CD14-positive monocyte (primary cell): ENCODE measurements around the gene ALKAL2. TPM values are rescaled to one million over a fixed set of nuclear protein-coding genes. Genes with fewer than 3 reads are reported as not detected.

Source experiments
- DNase-seq, 3 donors: peaks; one replicate each; pipeline ENCODE4 v3.0.0-alpha.2; 2011 to 2022
- H2AFZ ChIP-seq: 2 replicates; pipeline ENCODE4 v1.6.0; 2012; ENCODE audit warnings: mild to moderate bottlenecking, low read depth, low read length, inconsistent platforms; ENCODE audit not compliant: insufficient read depth, poor library complexity, severe bottlenecking
- H3K27ac ChIP-seq, 2 donors: 1 replicate in 1 of 2; 2 replicates in 1 of 2; pipeline ENCODE4 v1.5.1; 2012 to 2013; ENCODE audit warnings: low read length in 2 of 2, control low read depth in 1 of 2, inconsistent platforms in 1 of 2, low read depth in 1 of 2, mild to moderate bottlenecking in 1 of 2
- H3K27me3 ChIP-seq, 2 donors: one replicate each; pipeline versions ENCODE4 v1.6.0 to v1.6.1; 2011 to 2013; ENCODE audit warnings: low read length in 2 of 2; ENCODE audit not compliant: control insufficient read depth in 2 of 2, insufficient read depth in 2 of 2
- H3K36me3 ChIP-seq, 2 donors: replicated peaks in 1 of 2; 1 replicate in 1 of 2; 2 replicates in 1 of 2; pipeline versions ENCODE4 v1.5.1 to v1.6.1; 2012 to 2013; ENCODE audit warnings: low read length in 2 of 2, control low read depth in 1 of 2, inconsistent platforms in 1 of 2, mild to moderate bottlenecking in 1 of 2; ENCODE audit not compliant: insufficient read depth in 2 of 2, control insufficient read depth in 1 of 2
- H3K4me1 ChIP-seq, 2 donors: 1 replicate in 1 of 2; 2 replicates in 1 of 2; pipeline versions ENCODE4 v1.5.1 to v1.6.1; 2012 to 2013; ENCODE audit warnings: low read length in 2 of 2, control low read depth in 1 of 2, inconsistent platforms in 1 of 2, mild to moderate bottlenecking in 1 of 2, moderate library complexity in 1 of 2; ENCODE audit not compliant: insufficient read depth in 2 of 2, control insufficient read depth in 1 of 2
- H3K4me2 ChIP-seq: replicated peaks from 2 replicates; pipeline ENCODE3; 2012; ENCODE audit warnings: low read length, moderate library complexity, mild to moderate bottlenecking; ENCODE audit not compliant: poor library complexity, severe bottlenecking; ENCODE audit errors: extremely low read depth
- H3K4me3 ChIP-seq, 3 experiments: fragments of 200-600 bp in 1 of 3; sonication (generic) in 1 of 3; replicated peaks in 1 of 3; 1 replicate in 2 of 3; 2 replicates in 1 of 3; pipeline ENCODE4 v1.5.1; 2011 to 2013; ENCODE audit warnings: low read length in 3 of 3, mild to moderate bottlenecking in 3 of 3, control low read depth in 2 of 3, low read depth in 2 of 3, inconsistent platforms in 1 of 3, moderate library complexity in 1 of 3
- H3K79me2 ChIP-seq: 2 replicates; pipeline ENCODE4 v1.6.0; 2012; ENCODE audit warnings: mild to moderate bottlenecking, control low read depth, inconsistent platforms, low read length, moderate library complexity; ENCODE audit not compliant: insufficient read depth
- H3K9ac ChIP-seq: 2 replicates; pipeline ENCODE4 v1.6.0; 2017; ENCODE audit warnings: low read length, mild to moderate bottlenecking; ENCODE audit not compliant: insufficient read depth, poor library complexity, severe bottlenecking
- H3K9me3 ChIP-seq, 2 donors: replicated peaks in 1 of 2; 1 replicate in 1 of 2; 2 replicates in 1 of 2; pipeline versions ENCODE4 v1.5.1 to v1.6.1; 2012 to 2013; ENCODE audit warnings: low read length in 2 of 2, control low read depth in 1 of 2; ENCODE audit not compliant: control insufficient read depth in 1 of 2, insufficient read depth in 1 of 2
- H4K20me1 ChIP-seq: 2 replicates; pipeline ENCODE4 v1.6.0; 2012; ENCODE audit warnings: mild to moderate bottlenecking, low read length, control low read depth, moderate library complexity; ENCODE audit not compliant: insufficient read depth
- H3K27ac Mint-ChIP-seq, 7 donors: one replicate each; pipeline ENCODE4 v1.8.0; 2020; ENCODE audit warnings: mild to moderate bottlenecking in 7 of 7, mixed read lengths in 7 of 7, moderate library complexity in 6 of 7, inconsistent platforms in 2 of 7
- H3K27me3 Mint-ChIP-seq, 3 donors: one replicate each; pipeline ENCODE4 v1.8.0; 2021 to 2022; ENCODE audit warnings: low read depth in 3 of 3, mild to moderate bottlenecking in 3 of 3, mixed read lengths in 3 of 3, moderate library complexity in 3 of 3, inconsistent platforms in 1 of 3
- H3K36me3 Mint-ChIP-seq, 2 donors: one replicate each; pipeline ENCODE4 v1.8.0; 2020; ENCODE audit warnings: mixed read lengths in 2 of 2, inconsistent platforms in 1 of 2, mild to moderate bottlenecking in 1 of 2
- H3K4me1 Mint-ChIP-seq: one replicate; pipeline ENCODE4 v1.8.0; 2020; ENCODE audit warnings: mild to moderate bottlenecking, mixed read lengths
- H3K4me3 Mint-ChIP-seq, 2 donors: one replicate each; pipeline ENCODE4 v1.8.0; 2020; ENCODE audit warnings: mild to moderate bottlenecking in 2 of 2, mixed read lengths in 2 of 2, moderate library complexity in 1 of 2
- H3K9me3 Mint-ChIP-seq, 7 donors: one replicate each; pipeline ENCODE4 v1.8.0; 2020 to 2022; ENCODE audit warnings: mixed read lengths in 7 of 7, mild to moderate bottlenecking in 6 of 7, moderate library complexity in 6 of 7, inconsistent platforms in 2 of 7
- CTCF ChIP-seq: fragments of 200-600 bp; IDR thresholded peaks from one replicate; pipeline ENCODE4 v1.8.0; 2022; ENCODE audit warnings: antibody characterized with exemption, mild to moderate bottlenecking
- WGBS: methylation state at CpG from one replicate; pipeline ENCODE4 v1.1.5; 2013; ENCODE audit warnings: missing lambda C conversion rate; ENCODE audit not compliant: insufficient coverage; 5-methylcytosine and 5-hydroxymethylcytosine counted together
- intact Hi-C, 2 donors: fragments of 100-400 bp; cut with micrococcal nuclease; formaldehyde crosslinking; loops; one replicate each; pipeline versions ENCODE4 v1.15.0 to v1.15.1; 2023
- polyA plus RNA-seq, 3 donors: library from polyadenylated mRNA; depleted of rRNA in 1 of 3; unstranded in 2 of 3; stranded (reverse) in 1 of 3; fragments of 300-500 nt in 2 of 3; fragments of >200 nt in 1 of 3; fragmentation: Illumina TruSeq in 2 of 3; gene quantifications; 1 replicate in 2 of 3; 2 replicates in 1 of 3; pipeline ENCODE4 v1.2.3, GENCODE V29; 2012 to 2021

ALKAL2 gene
- polyA plus RNA-seq, 3 donors = not detected

DNA sequence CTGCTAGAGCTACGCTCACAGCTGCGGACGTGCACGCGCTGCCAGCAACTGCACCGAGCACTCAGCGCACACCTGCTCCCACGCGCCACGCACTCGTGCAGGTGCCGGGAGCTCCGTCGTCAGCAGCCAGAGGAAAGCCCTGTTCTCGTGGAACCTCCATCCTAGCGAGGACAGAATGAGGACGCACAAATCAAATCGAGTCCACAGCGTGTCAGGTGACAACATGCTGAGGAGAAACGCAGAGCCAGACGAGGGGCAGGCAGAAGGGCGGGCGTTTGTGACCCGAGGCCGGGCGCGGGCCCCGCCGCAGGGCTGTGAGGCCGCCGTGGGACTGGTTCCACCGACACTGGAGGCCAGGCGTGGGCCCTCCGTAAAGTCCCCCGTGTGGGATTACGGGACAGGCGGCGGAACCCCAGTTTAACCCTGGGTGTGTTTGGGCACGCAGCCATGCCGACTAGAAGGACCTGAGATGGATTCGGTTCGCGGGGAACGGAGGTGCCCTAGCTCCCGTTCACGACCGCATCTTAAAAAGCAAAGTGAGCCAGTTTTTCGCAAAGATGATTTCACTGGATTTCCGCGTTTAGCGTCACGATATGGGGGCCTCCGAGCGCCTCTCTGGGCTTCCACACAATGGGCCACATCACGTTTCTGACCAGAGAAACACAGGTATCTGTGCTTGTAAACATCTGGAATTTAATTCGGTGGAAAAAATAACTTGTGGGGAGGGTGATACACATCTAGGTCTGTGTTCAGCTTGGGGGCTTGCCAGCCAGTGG, 26.9 kb upstream of the ALKAL2 start:
- H3K4me1 Mint-ChIP-seq = no peaks in the 10 kb centered on the region
- no peaks in the 10 kb centered on the region for H3K4me1 ChIP-seq
- peaks cover 0 to 9% of the 10 kb centered on the region in 2 donors for H3K9me3 ChIP-seq
- no peak overlapping the region for H3K4me3 ChIP-seq
- no peak for TF ChIP-seq CTCF
- H3K27ac ChIP-seq = no peak overlapping the region
- peaks cover 7 to 13% (median 10%) of the 10 kb centered on the region in 7 donors for H3K9me3 Mint-ChIP-seq
- H2AFZ ChIP-seq = no peak overlapping the region
- no peak overlapping the region for H3K4me2 ChIP-seq
- no peaks in the 10 kb centered on the region for H3K27me3 ChIP-seq
- H3K4me3 Mint-ChIP-seq = peak overlapping the region in 1 of 2 donors; percentile 37
- H3K27me3 Mint-ChIP-seq = peaks cover 0 to 9% (median 2%) of the 10 kb centered on the region in 3 donors
- H3K27ac Mint-ChIP-seq = no peak overlapping the region
- no peaks in the 10 kb centered on the region for H3K36me3 Mint-ChIP-seq
- H3K79me2 ChIP-seq = no peaks in the 10 kb centered on the region
- no peak overlapping the region for H3K9ac ChIP-seq
- no peaks in the 10 kb centered on the region for H3K36me3 ChIP-seq
- intact Hi-C loops = no loop called here
- H4K20me1 ChIP-seq = no peaks in the 10 kb centered on the region
- no peak for DNase-seq
- 95% methylated on average over 55 of the region's 56 CpGs for WGBS

GRCh38 chr2:313991-314390, 26.1 kb upstream of the ALKAL2 start:
- no peak for TF ChIP-seq CTCF
- Histone ChIP-seq H3K27me3 (no peaks in the 10 kb centered on the region), H3K9ac (no peak overlapping the region), H3K4me3 (no peak overlapping the region), H4K20me1 (no peaks in the 10 kb centered on the region), H3K27ac (no peak overlapping the region), H3K4me2 (no peak overlapping the region), H2AFZ (no peak overlapping the region), H3K4me1 (no peaks in the 10 kb centered on the region), H3K36me3 (no peaks in the 10 kb centered on the region), H3K79me2 (no peaks in the 10 kb centered on the region), H3K9me3 (peaks cover 0 to 5% of the 10 kb centered on the region in 2 donors)
- H3K4me3 Mint-ChIP-seq = no peak overlapping the region
- H3K9me3 Mint-ChIP-seq = peaks cover 4 to 11% (median 7%) of the 10 kb centered on the region in 7 donors
- intact Hi-C loops = no loop called here
- peaks cover 0 to 9% (median 2%) of the 10 kb centered on the region in 3 donors for H3K27me3 Mint-ChIP-seq
- 95% methylated on average over 10 of the region's 14 CpGs for WGBS
- H3K36me3 Mint-ChIP-seq = no peaks in the 10 kb centered on the region
- H3K4me1 Mint-ChIP-seq = no peaks in the 10 kb centered on the region
- H3K27ac Mint-ChIP-seq = no peak overlapping the region
- no peak for DNase-seq
